A549 (cell line): ENCODE measurements around the gene GAK. TPM values are rescaled to one million over a fixed set of nuclear protein-coding genes. Genes with fewer than 3 reads are reported as not detected.

ENCODE experiments used
- ATAC-seq, 2 experiments: fragments of 200-7000 bp in 1 of 2; fragments of >200 bp in 1 of 2; cut with Nextera tagmentation in 1 of 2; cut with Tn5 transposase in 1 of 2; 3 replicates each; pipeline versions ENCODE4 v1.8.0 to v1.9.1; 2018 to 2020; ENCODE audit warnings: mild to moderate bottlenecking in 1 of 2, moderate library complexity in 1 of 2
- CTCF ChIA-PET: fragments of 300-600 bp; sonication (Branson Sonifier 250); formaldehyde crosslinking; extraction: SDS; loops from one replicate; lab custom pipeline; 2021; ENCODE audit warnings: antibody characterized with exemption, inconsistent platforms; lab: Yijun Ruan, JAX
- POLR2A ChIA-PET: fragments of 350-600 bp; formaldehyde crosslinking; extraction: SDS; loops from one replicate; lab custom pipeline; 2021; ENCODE audit warnings: antibody characterized with exemption, inconsistent platforms; lab: Yijun Ruan, JAX
- DNase-seq, 2 experiments: peaks; one replicate each; pipeline versions ENCODE4 v3.0.0 to v3.0.0-alpha.2; 2011 to 2016; ENCODE audit warnings: low read depth in 1 of 2, low spot score in 1 of 2
- FAIRE-seq: peaks from 2 replicates; lab custom pipeline; 2011; peaks lifted over from hg19 to GRCh38; lab: Jason Lieb, UNC
- H3K27ac ChIP-seq, 2 experiments: fragments of >200 bp; sonication (Bioruptor Twin); formaldehyde crosslinking; 3 replicates each; pipeline ENCODE4 v1.5.1; 2016 to 2017
- H3K4me1 ChIP-seq: fragments of >200 bp; sonication (Bioruptor Twin); formaldehyde crosslinking; 3 replicates; pipeline ENCODE4 v1.6.1; 2016
- H3K4me2 ChIP-seq: fragments of >200 bp; sonication (Bioruptor Twin); formaldehyde crosslinking; 3 replicates; pipeline ENCODE4 v1.6.1; 2016
- H3K4me3 ChIP-seq: fragments of >200 bp; sonication (Bioruptor Twin); formaldehyde crosslinking; 3 replicates; pipeline ENCODE4 v1.5.1; 2016
- H3K9me3 ChIP-seq: fragments of >200 bp; sonication (Bioruptor Twin); formaldehyde crosslinking; 3 replicates; pipeline ENCODE4 v1.6.1; 2016
- BCL3 ChIP-seq: fragments of >200 bp; sonication (Bioruptor Twin); formaldehyde crosslinking; IDR thresholded peaks from 3 replicates; pipeline ENCODE4 v1.6.1; 2016
- CEBPB ChIP-seq, 2 experiments: fragments of >200 bp in 1 of 2; sonication (Bioruptor Twin) in 1 of 2; formaldehyde crosslinking in 1 of 2; IDR thresholded peaks; 2 replicates each; pipeline ENCODE4 v1.6.1; 2012 to 2016
- CHD2 ChIP-seq: fragments of 150-350 bp; IDR thresholded peaks from 2 replicates; pipeline ENCODE4 v1.6.1; 2014; ENCODE audit warnings: low read length; ENCODE audit not compliant: partially characterized antibody
- EHMT2 ChIP-seq: fragments of 200-600 bp; sonication (generic); IDR thresholded peaks from 2 replicates; pipeline ENCODE4 v1.6.1; 2016; ENCODE audit warnings: antibody characterized with exemption, low read depth, mild to moderate bottlenecking, moderate library complexity
- EP300 ChIP-seq, 2 experiments: fragments of >200 bp; sonication (Bioruptor Twin); formaldehyde crosslinking; IDR thresholded peaks; 2 replicates in 1 of 2; 3 replicates in 1 of 2; pipeline ENCODE4 v1.6.1; 2016 to 2017
- ESRRA ChIP-seq: fragments of 150-350 bp; IDR thresholded peaks from 2 replicates; pipeline ENCODE4 v1.6.1; 2014; ENCODE audit warnings: mild to moderate bottlenecking, low read length, borderline replicate concordance
- FOSL2 ChIP-seq, 2 experiments: fragments of 450-650 bp in 1 of 2; fragments of >200 bp in 1 of 2; sonication (Bioruptor Twin) in 1 of 2; formaldehyde crosslinking; IDR thresholded peaks; 2 replicates each; pipeline versions ENCODE4 v1.5.0 to v1.6.1; 2016 to 2020; ENCODE audit warnings: mild to moderate bottlenecking in 1 of 2, moderate library complexity in 1 of 2
- HMGXB4 ChIP-seq: fragments of 250-450 bp; sonication (Bioruptor Pico); IDR thresholded peaks from 2 replicates; pipeline ENCODE4 v1.5.0; 2021; ENCODE audit warnings: mild to moderate bottlenecking, moderate library complexity, borderline replicate concordance
- HOXA7 ChIP-seq: fragments of 250-450 bp; sonication (Bioruptor Pico); IDR thresholded peaks from 2 replicates; pipeline ENCODE4 v1.5.0; 2020; ENCODE audit warnings: mild to moderate bottlenecking, moderate library complexity
- HOXB13 ChIP-seq: fragments of 250-450 bp; sonication (Bioruptor Pico); IDR thresholded peaks from 2 replicates; pipeline ENCODE4 v1.5.0; 2020; ENCODE audit warnings: low read depth, mild to moderate bottlenecking, moderate library complexity
- HOXB5 ChIP-seq: fragments of 250-450 bp; sonication (Bioruptor Pico); IDR thresholded peaks from 2 replicates; pipeline ENCODE4 v1.5.0; 2020; ENCODE audit warnings: mild to moderate bottlenecking, moderate library complexity
- KDM1A ChIP-seq: fragments of 200-600 bp; sonication (generic); IDR thresholded peaks from 2 replicates; pipeline ENCODE4 v1.6.1; 2016; ENCODE audit warnings: low read depth, mild to moderate bottlenecking
- MAFK ChIP-seq: fragments of 450-650 bp; IDR thresholded peaks from 2 replicates; pipeline ENCODE4 v1.6.1; 2014; ENCODE audit not compliant: partially characterized antibody
- MAX ChIP-seq: IDR thresholded peaks from 2 replicates; pipeline ENCODE4 v1.6.1; 2012
- PBX3 ChIP-seq: IDR thresholded peaks from 2 replicates; pipeline ENCODE4 v1.6.1; 2012
- PHF8 ChIP-seq: fragments of 200-600 bp; sonication (generic); IDR thresholded peaks from 2 replicates; pipeline ENCODE4 v1.6.1; 2016; ENCODE audit warnings: low read depth, mild to moderate bottlenecking, antibody characterized with exemption, moderate library complexity, borderline replicate concordance
- POLR2AphosphoS2 ChIP-seq: conservative IDR thresholded peaks from 2 replicates; pipeline ENCODE4 v1.6.1; 2012; ENCODE audit warnings: low read length, improper control_type of control experiment, inconsistent platforms
- RCOR1 ChIP-seq: fragments of 150-350 bp; IDR thresholded peaks from 2 replicates; pipeline ENCODE4 v1.6.1; 2014; ENCODE audit warnings: antibody characterized with exemption, low read length, low read depth
- REST ChIP-seq: fragments of 200-600 bp; sonication (generic); IDR thresholded peaks from 2 replicates; pipeline ENCODE4 v1.6.1; 2016; ENCODE audit warnings: antibody characterized with exemption, mild to moderate bottlenecking, moderate library complexity
- TFCP2L1 ChIP-seq: fragments of 250-450 bp; sonication (Bioruptor Pico); IDR thresholded peaks from 2 replicates; pipeline ENCODE4 v1.5.0; 2021; ENCODE audit warnings: mild to moderate bottlenecking
- ZC3H11A ChIP-seq: fragments of 450-650 bp; IDR thresholded peaks from 2 replicates; pipeline ENCODE4 v1.6.1; 2014; ENCODE audit warnings: antibody characterized with exemption, mild to moderate bottlenecking
- ZFP36 ChIP-seq: fragments of 450-650 bp; IDR thresholded peaks from 2 replicates; pipeline ENCODE4 v1.6.1; 2014; ENCODE audit warnings: borderline replicate concordance; ENCODE audit not compliant: partially characterized antibody
- ZNF302 ChIP-seq: fragments of 250-450 bp; sonication (Bioruptor Pico); IDR thresholded peaks from 2 replicates; pipeline ENCODE4 v1.9.0; 2021; ENCODE audit warnings: inconsistent platforms, mild to moderate bottlenecking, moderate library complexity
- WGBS: methylation state at CpG from one replicate; pipeline ENCODE4 v1.1.6; 2017; ENCODE audit errors: missing lambda C conversion rate; 5-methylcytosine and 5-hydroxymethylcytosine counted together
- polyA plus RNA-seq, 4 experiments: library from polyadenylated mRNA; depleted of rRNA in 3 of 4; stranded (reverse); fragments of >200 nt; fragmentation: RNase III in 1 of 4; extraction: RNeasy Plus Mini Kit Qiagen cat#74134 plus additional on column Dnase treatment in 1 of 4; gene quantifications; 2 replicates in 3 of 4; 3 replicates in 1 of 4; pipeline ENCODE4 v1.2.3, GENCODE V29; 2011 to 2017

GAK gene
- polyA plus RNA-seq, 2 of the 4 experiments (the other 2 are of a cell fraction) = 13.8 to 34.3 TPM

- ChIA-PET CTCF (no interaction called here), POLR2A (no interaction called here)
- DNase-seq = no peak
- H3K4me3 ChIP-seq = no peak overlapping the region
- H3K4me2 ChIP-seq = no peak overlapping the region
- H3K4me1 ChIP-seq = no peaks in the 10 kb centered on the region
- no peak for FAIRE-seq
- H3K27ac ChIP-seq = no peak overlapping the region
- no peaks in the 10 kb centered on the region for H3K9me3 ChIP-seq
- ATAC-seq = no peak
- no peak for TF ChIP-seq POLR2AphosphoS2
- no peak for TF ChIP-seq MAFK
- no peak for TF ChIP-seq ZC3H11A
- TF ChIP-seq BCL3 = no peak
- TF ChIP-seq EP300 (IDR thresholded peaks at IDR 0.05) = no peak
- no peak for TF ChIP-seq EHMT2
- TF ChIP-seq PBX3 = no peak
- TF ChIP-seq HOXA7 (CRISPR knock-in tag) = no peak
- no peak for TF ChIP-seq ZFP36
- TF ChIP-seq HOXB13 (CRISPR knock-in tag) = no peak
- no peak for TF ChIP-seq MAX
- no peak for TF ChIP-seq CEBPB (IDR thresholded peaks at IDR 0.05)
- TF ChIP-seq RCOR1 = no peak
- TF ChIP-seq REST = no peak
- TF ChIP-seq HOXB5 (CRISPR knock-in tag) = no peak
- TF ChIP-seq HMGXB4 (CRISPR knock-in tag) = no peak
- no peak for TF ChIP-seq CHD2
- 93% methylated on average over 7 of the region's 7 CpGs for WGBS
Observed at GRCh38 chr4:917466-917865, 14.7 kb downstream of the GAK start.

GRCh38 chr4:915595-915994 lies 16.5 kb downstream of the GAK start:
- no peak overlapping the region for H3K4me2 ChIP-seq
- DNase-seq (no peak), FAIRE-seq (no peak), ATAC-seq (no peak)
- H3K4me1 ChIP-seq = no peaks in the 10 kb centered on the region
- 89% methylated on average over 8 of the region's 8 CpGs for WGBS
- ChIA-PET POLR2A (no interaction called here), CTCF (no interaction called here)
- no peak overlapping the region for H3K4me3 ChIP-seq
- no peaks in the 10 kb centered on the region for H3K9me3 ChIP-seq
- no peak overlapping the region for H3K27ac ChIP-seq
- TF ChIP-seq KDM1A (no peak), BCL3 (no peak), RCOR1 (no peak), ESRRA (no peak), HOXB13 (CRISPR knock-in tag) (no peak), ZNF302 (CRISPR knock-in tag) (no peak), POLR2AphosphoS2 (no peak), EHMT2 (no peak), FOSL2 (IDR thresholded peaks at IDR 0.05) (no peak), FOSL2 (CRISPR knock-in tag; IDR thresholded peaks at IDR 0.05) (no peak), PBX3 (no peak), PHF8 (no peak), TFCP2L1 (no peak)
